ENCODE measurements around the gene CDKN3.

Gene CDKN3

GRCh38 chr14:54396493-54397335, at the start of gene CDKN3:
Gene CDKN3, plus strand, starts transcription at chr14:54397007. Its CDS starts 62 bp downstream, at chr14:54397069.
- no peaks in the 10 kb centered on the region for H3K27me3 ChIP-seq (ENCODE audit: insufficient read depth, low read length, poor library complexity)
- DNase-seq (peak; percentile 98), ATAC-seq (ENCODE audit: insufficient read depth, low read depth) (peak; percentile 92)
- H3K27ac ChIP-seq (ENCODE audit: low read length) = peak within 1 kb of the TSS; percentile 87
- peaks cover 35% of the 10 kb centered on the region for H3K4me1 ChIP-seq (ENCODE audit: insufficient read depth, low read length)
- peaks cover 8% of the 10 kb centered on the region for H4K20me1 ChIP-seq (ENCODE audit: insufficient read depth, low read length)
- H2AFZ ChIP-seq (ENCODE audit: low read depth, low read length) = peak within 1 kb of the TSS; percentile 82
- H3K9ac ChIP-seq (ENCODE audit: low read depth, low read length) = peak within 1 kb of the TSS; percentile 94
- TF ChIP-seq CTCF (IDR thresholded peaks at IDR 0.05; ENCODE audit: borderline replicate concordance, extremely low read depth, low read length, poor library complexity, severe bottlenecking) (peak; percentile 50), EZH2 (IDR thresholded peaks at IDR 0.05; ENCODE audit: borderline replicate concordance, low read depth, low read length, severe bottlenecking) (no peak)
- H3K79me2 ChIP-seq (ENCODE audit: insufficient read depth, low read length) = peaks cover 45% of the 10 kb centered on the region
- peaks cover 33% of the 10 kb centered on the region for H3K36me3 ChIP-seq (ENCODE audit: insufficient read depth, low read length)
- peak within 1 kb of the TSS; percentile 95 for H3K4me2 ChIP-seq (ENCODE audit: insufficient read depth, low read length)
- H3K4me3 ChIP-seq (ENCODE audit: low read depth in 1 of 2, low read length in 2 of 2) = peak within 1 kb of the TSS; percentile 92 to 99
- no peaks in the 10 kb centered on the region for H3K9me3 ChIP-seq (ENCODE audit: insufficient read depth, low read length, severe bottlenecking)

GRCh38 chr14:54347044-54347443, 49.8 kb upstream of the CDKN3 start:
- ATAC-seq (ENCODE audit: insufficient read depth, low read depth) (no peak), DNase-seq (no peak)
- Histone ChIP-seq H4K20me1 (ENCODE audit: insufficient read depth, low read length) (no peaks in the 10 kb centered on the region), H3K9ac (ENCODE audit: low read depth, low read length) (no peak overlapping the region), H3K27me3 (ENCODE audit: insufficient read depth, low read length, poor library complexity) (no peaks in the 10 kb centered on the region), H3K4me3 (ENCODE audit: low read depth in 1 of 2, low read length in 2 of 2) (no peak overlapping the region), H3K79me2 (ENCODE audit: insufficient read depth, low read length) (no peaks in the 10 kb centered on the region), H3K4me2 (ENCODE audit: insufficient read depth, low read length) (no peak overlapping the region), H3K27ac (ENCODE audit: low read length) (no peak overlapping the region), H3K9me3 (ENCODE audit: insufficient read depth, low read length, severe bottlenecking) (no peaks in the 10 kb centered on the region), H2AFZ (ENCODE audit: low read depth, low read length) (no peak overlapping the region), H3K4me1 (ENCODE audit: insufficient read depth, low read length) (no peaks in the 10 kb centered on the region), H3K36me3 (ENCODE audit: insufficient read depth, low read length) (no peaks in the 10 kb centered on the region)
- no peak for TF ChIP-seq EZH2 (IDR thresholded peaks at IDR 0.05; ENCODE audit: borderline replicate concordance, low read depth, low read length, severe bottlenecking)
- TF ChIP-seq CTCF (IDR thresholded peaks at IDR 0.05; ENCODE audit: borderline replicate concordance, extremely low read depth, low read length, poor library complexity, severe bottlenecking) = no peak

- Histone ChIP-seq H3K4me1 (ENCODE audit: insufficient read depth, low read length) (no peaks in the 10 kb centered on the region), H3K4me3 (ENCODE audit: low read depth in 1 of 2, low read length in 2 of 2) (no peak overlapping the region), H2AFZ (ENCODE audit: low read depth, low read length) (no peak overlapping the region), H3K79me2 (ENCODE audit: insufficient read depth, low read length) (no peaks in the 10 kb centered on the region), H3K9me3 (ENCODE audit: insufficient read depth, low read length, severe bottlenecking) (peaks cover 3% of the 10 kb centered on the region), H3K4me2 (ENCODE audit: insufficient read depth, low read length) (no peak overlapping the region), H3K27me3 (ENCODE audit: insufficient read depth, low read length, poor library complexity) (no peaks in the 10 kb centered on the region), H4K20me1 (ENCODE audit: insufficient read depth, low read length) (no peaks in the 10 kb centered on the region), H3K9ac (ENCODE audit: low read depth, low read length) (no peak overlapping the region), H3K27ac (ENCODE audit: low read length) (no peak overlapping the region), H3K36me3 (ENCODE audit: insufficient read depth, low read length) (no peaks in the 10 kb centered on the region)
- DNase-seq (no peak), ATAC-seq (ENCODE audit: insufficient read depth, low read depth) (peak; percentile 76)
- TF ChIP-seq CTCF (IDR thresholded peaks at IDR 0.05; ENCODE audit: borderline replicate concordance, extremely low read depth, low read length, poor library complexity, severe bottlenecking) (peak; percentile 88), EZH2 (IDR thresholded peaks at IDR 0.05; ENCODE audit: borderline replicate concordance, low read depth, low read length, severe bottlenecking) (no peak)
Observed at GRCh38 chr14:54348001-54348611, 48.7 kb upstream of the CDKN3 start.

Data from DND-41 (cell line).